ENCODE results near the gene MYOCD. TPM values are rescaled to one million over a fixed set of nuclear protein-coding genes. Genes with fewer than 3 reads are reported as not detected.

MYOCD gene
- total and polyA plus RNA-seq, 4 donors = 24.8 to 251 (median 61.4) TPM

GRCh38 chr17:12637745-12638651, 27.7 kb upstream of the MYOCD start:
- intact Hi-C loops (cut with DNase I) = loop anchor here in 1 of 2 donors (2.0 kb wide), 1 partner anchor 27 kb away; the partner anchor contains the start of gene MYOCD
- peak overlapping the region; percentile 84 to 97 for H3K27ac ChIP-seq (ENCODE audit: low read depth in 1 of 2, low read length in 2 of 2)
- no peaks in the 10 kb centered on the region for H3K9me3 ChIP-seq (ENCODE audit: control insufficient read depth, low read length)
- ATAC-seq (ENCODE audit: low FRiP score) (peak; percentile 65), DNase-seq (peak in 1 of 2 donors; percentile 50)
- peaks cover 0 to 3% of the 10 kb centered on the region in 2 donors for H3K36me3 ChIP-seq (ENCODE audit: control insufficient read depth in 1 of 2, insufficient read depth in 2 of 2, low read length in 1 of 2)
- H3K4me1 ChIP-seq (ENCODE audit: control insufficient read depth in 1 of 2, insufficient read depth in 2 of 2, low read length in 2 of 2) = peaks cover 7 to 8% of the 10 kb centered on the region in 2 donors
- WGBS, 2 donors = 11 to 16% methylated on average over 11 of the region's 11 CpGs
- H3K4me3 ChIP-seq (ENCODE audit: low read length in 2 of 2) = no peak overlapping the region
- H3K27me3 ChIP-seq (ENCODE audit: control insufficient read depth in 1 of 2, insufficient read depth in 2 of 2, low read length in 1 of 2) = no peaks in the 10 kb centered on the region

- Histone ChIP-seq H3K27ac (ENCODE audit: low read depth in 1 of 2, low read length in 2 of 2) (no peak overlapping the region), H3K4me3 (ENCODE audit: low read length in 2 of 2) (no peak overlapping the region), H3K36me3 (ENCODE audit: control insufficient read depth in 1 of 2, insufficient read depth in 2 of 2, low read length in 1 of 2) (peaks cover 0 to 5% of the 10 kb centered on the region in 2 donors), H3K4me1 (ENCODE audit: control insufficient read depth in 1 of 2, insufficient read depth in 2 of 2, low read length in 2 of 2) (peaks cover 6 to 7% of the 10 kb centered on the region in 2 donors), H3K9me3 (ENCODE audit: control insufficient read depth, low read length) (no peaks in the 10 kb centered on the region), H3K27me3 (ENCODE audit: control insufficient read depth in 1 of 2, insufficient read depth in 2 of 2, low read length in 1 of 2) (no peaks in the 10 kb centered on the region)
- WGBS, 2 donors = 96 to 97% methylated on average over 2 of the region's 2 CpGs
- ATAC-seq (ENCODE audit: low FRiP score) = no peak
- DNase-seq = no peak
- intact Hi-C loops (cut with DNase I) = no loop called here
Measured at GRCh38 chr17:12640364-12640763, 25.3 kb upstream of the MYOCD start.

DNA sequence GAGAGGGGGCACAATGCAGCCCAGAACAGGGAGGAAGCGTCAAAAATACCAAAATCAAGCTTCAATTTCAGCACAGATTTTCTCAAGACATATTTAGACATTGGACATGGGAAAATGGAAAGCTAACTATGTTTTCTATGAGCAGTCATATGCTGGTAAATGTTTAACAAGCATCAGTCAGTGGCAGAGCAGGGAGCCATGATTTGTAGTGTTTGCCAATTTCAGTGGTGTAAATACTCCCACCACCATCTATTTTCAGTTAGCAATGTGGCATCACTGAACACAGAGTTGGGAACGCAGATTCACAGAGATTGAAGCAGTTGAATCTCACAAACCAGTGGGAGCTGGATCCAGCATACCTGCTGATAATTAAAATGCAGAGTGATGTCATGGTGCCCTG, 24.6 kb upstream of the MYOCD start:
- Histone ChIP-seq H3K4me3 (ENCODE audit: low read length in 2 of 2) (no peak overlapping the region), H3K4me1 (ENCODE audit: control insufficient read depth in 1 of 2, insufficient read depth in 2 of 2, low read length in 2 of 2) (peaks cover 6 to 7% of the 10 kb centered on the region in 2 donors), H3K36me3 (ENCODE audit: control insufficient read depth in 1 of 2, insufficient read depth in 2 of 2, low read length in 1 of 2) (peaks cover 0 to 5% of the 10 kb centered on the region in 2 donors), H3K9me3 (ENCODE audit: control insufficient read depth, low read length) (no peaks in the 10 kb centered on the region), H3K27me3 (ENCODE audit: control insufficient read depth in 1 of 2, insufficient read depth in 2 of 2, low read length in 1 of 2) (no peaks in the 10 kb centered on the region), H3K27ac (ENCODE audit: low read depth in 1 of 2, low read length in 2 of 2) (no peak overlapping the region)
- ATAC-seq (ENCODE audit: low FRiP score) = no peak
- DNase-seq = no peak
- 92 to 96% methylated on average over 2 of the region's 2 CpGs for WGBS, 2 donors
- intact Hi-C loops (cut with DNase I) = no loop called here

DNA sequence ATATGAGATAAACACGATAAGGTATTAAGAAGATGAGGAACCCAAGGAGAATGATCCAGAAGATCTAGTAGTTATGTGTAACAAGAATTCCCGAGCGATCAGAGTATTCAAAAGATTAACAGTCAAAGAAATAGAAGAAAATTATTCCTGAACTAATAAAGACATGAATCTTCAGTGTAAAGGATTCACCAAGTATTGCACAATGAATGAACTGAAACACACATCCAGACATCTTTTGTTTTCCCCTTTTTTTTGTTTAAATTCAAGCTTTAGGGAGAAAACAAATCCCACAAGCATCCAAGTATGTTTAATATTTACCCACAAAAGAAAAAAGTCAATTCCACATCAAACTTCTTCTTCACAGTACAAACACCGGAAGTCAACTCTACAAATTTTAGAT, 23.7 kb upstream of the MYOCD start:
- no peaks in the 10 kb centered on the region for H3K9me3 ChIP-seq (ENCODE audit: control insufficient read depth, low read length)
- peaks cover 0 to 5% of the 10 kb centered on the region in 2 donors for H3K36me3 ChIP-seq (ENCODE audit: control insufficient read depth in 1 of 2, insufficient read depth in 2 of 2, low read length in 1 of 2)
- DNase-seq (no peak), ATAC-seq (ENCODE audit: low FRiP score) (no peak)
- 83 to 89% methylated on average over 4 of the region's 4 CpGs for WGBS, 2 donors
- intact Hi-C loops (cut with DNase I) = no loop called here
- H3K4me3 ChIP-seq (ENCODE audit: low read length in 2 of 2) = no peak overlapping the region
- no peak overlapping the region for H3K27ac ChIP-seq (ENCODE audit: low read depth in 1 of 2, low read length in 2 of 2)
- peaks cover 6 to 7% of the 10 kb centered on the region in 2 donors for H3K4me1 ChIP-seq (ENCODE audit: control insufficient read depth in 1 of 2, insufficient read depth in 2 of 2, low read length in 2 of 2)
- H3K27me3 ChIP-seq (ENCODE audit: control insufficient read depth in 1 of 2, insufficient read depth in 2 of 2, low read length in 1 of 2) = no peaks in the 10 kb centered on the region

- ATAC-seq (ENCODE audit: low FRiP score) (no peak), DNase-seq (no peak)
- no peak overlapping the region for H3K4me3 ChIP-seq (ENCODE audit: low read length in 2 of 2)
- peaks cover 1 to 2% of the 10 kb centered on the region in 2 donors for H3K4me1 ChIP-seq (ENCODE audit: control insufficient read depth in 1 of 2, insufficient read depth in 2 of 2, low read length in 2 of 2)
- H3K27ac ChIP-seq (ENCODE audit: low read depth in 1 of 2, low read length in 2 of 2) = no peak overlapping the region
- H3K27me3 ChIP-seq (ENCODE audit: control insufficient read depth in 1 of 2, insufficient read depth in 2 of 2, low read length in 1 of 2) = no peaks in the 10 kb centered on the region
- H3K9me3 ChIP-seq (ENCODE audit: control insufficient read depth, low read length) = no peaks in the 10 kb centered on the region
- intact Hi-C loops (cut with DNase I) = no loop called here
- peaks cover 0 to 5% of the 10 kb centered on the region in 2 donors for H3K36me3 ChIP-seq (ENCODE audit: control insufficient read depth in 1 of 2, insufficient read depth in 2 of 2, low read length in 1 of 2)
- 79 to 82% methylated on average over 1 of the region's 1 CpG for WGBS, 2 donors
Measured at GRCh38 chr17:12643822-12644221, 21.9 kb upstream of the MYOCD start.

DNA sequence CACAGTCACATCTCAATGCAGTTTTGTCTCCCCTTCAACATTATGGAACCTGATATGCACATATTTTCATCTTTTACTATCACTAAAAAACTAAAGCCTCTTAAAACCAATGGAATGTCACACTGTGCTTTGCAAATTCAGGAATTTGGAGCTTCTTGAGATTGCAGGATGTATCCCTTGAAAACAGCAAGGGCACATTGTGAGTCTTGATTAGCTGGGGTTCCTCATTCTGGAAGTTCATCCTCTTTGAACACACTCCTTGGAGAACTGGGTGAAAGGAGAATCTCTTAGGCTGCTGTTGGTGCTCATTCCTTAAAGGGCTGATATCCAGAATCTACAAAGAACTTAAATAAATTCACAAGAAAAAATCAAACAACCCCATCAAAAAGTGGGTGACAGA, 21.1 kb upstream of the MYOCD start:
- Histone ChIP-seq H3K4me1 (ENCODE audit: control insufficient read depth in 1 of 2, insufficient read depth in 2 of 2, low read length in 2 of 2) (peaks cover 0 to under 1% of the 10 kb centered on the region in 2 donors), H3K4me3 (ENCODE audit: low read length in 2 of 2) (no peak overlapping the region), H3K9me3 (ENCODE audit: control insufficient read depth, low read length) (no peaks in the 10 kb centered on the region), H3K36me3 (ENCODE audit: control insufficient read depth in 1 of 2, insufficient read depth in 2 of 2, low read length in 1 of 2) (peaks cover 0 to 5% of the 10 kb centered on the region in 2 donors), H3K27me3 (ENCODE audit: control insufficient read depth in 1 of 2, insufficient read depth in 2 of 2, low read length in 1 of 2) (no peaks in the 10 kb centered on the region), H3K27ac (ENCODE audit: low read depth in 1 of 2, low read length in 2 of 2) (no peak overlapping the region)
- intact Hi-C loops (cut with DNase I) = no loop called here
- ATAC-seq (ENCODE audit: low FRiP score) (no peak), DNase-seq (no peak)

GRCh38 chr17:12646761-12647422, 18.8 kb upstream of the MYOCD start:
- no peak overlapping the region for H3K27ac ChIP-seq (ENCODE audit: low read depth in 1 of 2, low read length in 2 of 2)
- no peaks in the 10 kb centered on the region for H3K9me3 ChIP-seq (ENCODE audit: control insufficient read depth, low read length)
- no peak overlapping the region for H3K4me3 ChIP-seq (ENCODE audit: low read length in 2 of 2)
- intact Hi-C loops (cut with DNase I) = no loop called here
- WGBS, 2 donors = 72% methylated on average over 6 of the region's 6 CpGs
- ATAC-seq (ENCODE audit: low FRiP score) = no peak
- H3K27me3 ChIP-seq (ENCODE audit: control insufficient read depth in 1 of 2, insufficient read depth in 2 of 2, low read length in 1 of 2) = no peaks in the 10 kb centered on the region
- no peak for DNase-seq
- peaks cover 0 to 2% of the 10 kb centered on the region in 2 donors for H3K4me1 ChIP-seq (ENCODE audit: control insufficient read depth in 1 of 2, insufficient read depth in 2 of 2, low read length in 2 of 2)
- peaks cover 0 to 2% of the 10 kb centered on the region in 2 donors for H3K36me3 ChIP-seq (ENCODE audit: control insufficient read depth in 1 of 2, insufficient read depth in 2 of 2, low read length in 1 of 2)

- Histone ChIP-seq H3K4me3 (ENCODE audit: low read length in 2 of 2) (no peak overlapping the region), H3K9me3 (ENCODE audit: control insufficient read depth, low read length) (no peaks in the 10 kb centered on the region), H3K27ac (ENCODE audit: low read depth in 1 of 2, low read length in 2 of 2) (no peak overlapping the region), H3K27me3 (ENCODE audit: control insufficient read depth in 1 of 2, insufficient read depth in 2 of 2, low read length in 1 of 2) (no peaks in the 10 kb centered on the region), H3K4me1 (ENCODE audit: control insufficient read depth in 1 of 2, insufficient read depth in 2 of 2, low read length in 2 of 2) (peaks cover 0 to 2% of the 10 kb centered on the region in 2 donors), H3K36me3 (ENCODE audit: control insufficient read depth in 1 of 2, insufficient read depth in 2 of 2, low read length in 1 of 2) (peaks cover 0 to 2% of the 10 kb centered on the region in 2 donors)
- ATAC-seq (ENCODE audit: low FRiP score) = no peak
- intact Hi-C loops (cut with DNase I) = no loop called here
- no peak for DNase-seq
- 93 to 96% methylated on average over 3 of the region's 3 CpGs for WGBS, 2 donors
Measured at GRCh38 chr17:12648498-12648897, 17.2 kb upstream of the MYOCD start.
